IMR-90 (cell line): ENCODE results near the gene RPS26.
"Not testable (repeated sequence)": the region's sequence is repeated elsewhere in the genome, so short reads cannot be mapped to it uniquely, and the experiment has no call there.

Experiments used
- MAZ ChIP-seq: IDR thresholded peaks from 2 replicates; pipeline ENCODE4 v1.6.1; 2012; ENCODE audit warnings: low read depth, mild to moderate bottlenecking, low read length, improper control_type of control experiment, moderate library complexity, borderline replicate concordance
- NFE2L2 ChIP-seq: fragments of 150-350 bp; IDR thresholded peaks from 2 replicates; pipeline ENCODE4 v1.6.1; 2016; ENCODE audit warnings: low read depth, mild to moderate bottlenecking, low read length
- POLR2A ChIP-seq: IDR thresholded peaks from 2 replicates; pipeline ENCODE4 v1.6.1; 2012; ENCODE audit warnings: mild to moderate bottlenecking, low read depth, low read length
- RAD21 ChIP-seq: IDR thresholded peaks from 2 replicates; pipeline ENCODE4 v1.6.1; 2012; ENCODE audit warnings: low read length, improper control_type of control experiment
- SMC3 ChIP-seq: fragments of 150-350 bp; IDR thresholded peaks from 2 replicates; pipeline ENCODE4 v1.6.1; 2016; ENCODE audit warnings: low read depth, mild to moderate bottlenecking, antibody characterized with exemption, low read length, moderate library complexity
- TF ChIP-seq, protein P1 (sequence below): conservative IDR thresholded peaks from 2 replicates; pipeline ENCODE4 v1.5.1; 2012; ENCODE audit warnings: mild to moderate bottlenecking, low read depth, low read length, improper control_type of control experiment

DNA sequence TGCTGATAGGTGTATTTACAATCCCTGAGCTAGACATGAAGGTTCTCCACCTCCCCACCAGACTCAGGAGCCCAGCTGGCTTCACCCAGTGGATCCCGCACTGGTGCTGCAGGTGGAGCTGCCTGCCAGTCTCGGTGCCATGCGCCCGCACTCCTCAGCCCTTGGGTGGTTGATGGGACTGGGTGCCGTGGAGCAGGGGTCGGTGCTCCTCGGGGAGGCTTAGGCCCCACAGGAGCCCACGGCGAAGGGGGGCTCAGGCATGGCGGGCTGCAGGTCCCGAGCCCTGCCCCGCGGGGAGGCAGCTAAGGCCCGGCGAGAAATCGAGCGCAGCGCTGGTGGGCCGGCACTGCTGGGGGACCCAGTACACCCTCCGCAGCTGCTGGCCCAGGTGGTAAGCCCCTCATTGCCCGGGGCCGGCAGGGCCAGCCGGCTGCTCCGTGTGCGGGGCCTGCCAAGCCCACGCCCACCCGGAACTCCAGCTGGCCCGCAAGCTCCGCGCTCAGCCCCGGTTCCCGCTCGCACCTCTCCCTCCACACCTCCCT, 41.6 kb upstream of the RPS26 start:
- TF ChIP-seq POLR2A, MAZ, NFE2L2, SMC3, RAD21: not testable (repeated sequence)
- TF ChIP-seq, protein P1, sequence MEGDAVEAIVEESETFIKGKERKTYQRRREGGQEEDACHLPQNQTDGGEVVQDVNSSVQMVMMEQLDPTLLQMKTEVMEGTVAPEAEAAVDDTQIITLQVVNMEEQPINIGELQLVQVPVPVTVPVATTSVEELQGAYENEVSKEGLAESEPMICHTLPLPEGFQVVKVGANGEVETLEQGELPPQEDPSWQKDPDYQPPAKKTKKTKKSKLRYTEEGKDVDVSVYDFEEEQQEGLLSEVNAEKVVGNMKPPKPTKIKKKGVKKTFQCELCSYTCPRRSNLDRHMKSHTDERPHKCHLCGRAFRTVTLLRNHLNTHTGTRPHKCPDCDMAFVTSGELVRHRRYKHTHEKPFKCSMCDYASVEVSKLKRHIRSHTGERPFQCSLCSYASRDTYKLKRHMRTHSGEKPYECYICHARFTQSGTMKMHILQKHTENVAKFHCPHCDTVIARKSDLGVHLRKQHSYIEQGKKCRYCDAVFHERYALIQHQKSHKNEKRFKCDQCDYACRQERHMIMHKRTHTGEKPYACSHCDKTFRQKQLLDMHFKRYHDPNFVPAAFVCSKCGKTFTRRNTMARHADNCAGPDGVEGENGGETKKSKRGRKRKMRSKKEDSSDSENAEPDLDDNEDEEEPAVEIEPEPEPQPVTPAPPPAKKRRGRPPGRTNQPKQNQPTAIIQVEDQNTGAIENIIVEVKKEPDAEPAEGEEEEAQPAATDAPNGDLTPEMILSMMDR: not testable (repeated sequence)
